K562 (cell line): ENCODE data around the gene PRELID1. TPM values are rescaled to one million over a fixed set of nuclear protein-coding genes. Genes with fewer than 3 reads are reported as not detected.

Experiments
- CSDE1 ChIP-seq, 2 experiments: fragments of 450-650 bp; IDR thresholded peaks; 2 replicates each; pipeline ENCODE4 v1.6.1; 2016; ENCODE audit warnings: mild to moderate bottlenecking in 1 of 2
- FOSL1 ChIP-seq: fragments of 200-800 bp; sonication (Bioruptor generic); conservative IDR thresholded peaks from 2 replicates; pipeline ENCODE4 v1.6.1; 2016; ENCODE audit warnings: missing genetic modification characterization, missing compliant biosample characterization
- MCM7 ChIP-seq, 2 experiments: fragments of 450-650 bp; IDR thresholded peaks; 2 replicates each; pipeline ENCODE4 v1.6.1; 2016 to 2018
- MIER1 ChIP-seq: fragments of 450-650 bp; IDR thresholded peaks from 2 replicates; pipeline ENCODE4 v1.6.1; 2016; ENCODE audit warnings: antibody characterized with exemption, mild to moderate bottlenecking, low read depth
- OTX1 ChIP-seq: fragments of 450-650 bp; formaldehyde crosslinking; IDR thresholded peaks from 2 replicates; pipeline ENCODE4 v1.4.0; 2022; ENCODE audit warnings: mild to moderate bottlenecking
- ZNF584 ChIP-seq: fragments of 200-800 bp; sonication (Bioruptor generic); IDR thresholded peaks from 2 replicates; pipeline ENCODE4 v1.6.1; 2016; ENCODE audit warnings: low read depth, mild to moderate bottlenecking, missing genetic modification characterization, missing compliant biosample characterization
- ZNF76 ChIP-seq: fragments of 250-450 bp; sonication (Bioruptor Pico); IDR thresholded peaks from 2 replicates; pipeline ENCODE4 v1.4.0; 2020; ENCODE audit warnings: mild to moderate bottlenecking, moderate library complexity, borderline replicate concordance
- polyA plus RNA-seq, 8 experiments: library from polyadenylated mRNA; depleted of rRNA in 4 of 8; stranded (reverse) in 5 of 8; unstranded in 3 of 8; fragments of >200 nt; fragmentation: Nextera tagmentation in 2 of 8; fragmentation: Illumina TruSeq in 1 of 8; extraction: Ambion mirVana in 2 of 8; extraction: Trizol in 1 of 8; gene quantifications; 2 replicates each; pipeline versions ENCODE4 v1.2.1 to v1.2.3, GENCODE V29; 2011 to 2014; ENCODE audit warnings: inconsistent platforms in 1 of 8, missing spikeins in 1 of 8
- total RNA-seq, 7 experiments: library from RNA; depleted of rRNA in 6 of 7; stranded (reverse); fragments of >200 nt in 6 of 7; fragmentation: Illumina TruSeq in 2 of 7; extraction: Trizol in 2 of 7; gene quantifications; 2 replicates each; pipeline versions ENCODE4 v1.2.1 to v1.2.3, GENCODE V29; 2011 to 2021; ENCODE audit warnings: low replicate concordance in 1 of 7
- TF ChIP-seq, protein P1 (sequence below): fragments of 450-650 bp; IDR thresholded peaks from 2 replicates; pipeline ENCODE4 v1.6.1; 2016; ENCODE audit warnings: mild to moderate bottlenecking, moderate library complexity

The PRELID1 gene
- total and polyA plus RNA-seq, 9 of the 15 experiments (the other 6 are each of a cell fraction or from before 2014, with no cell fraction given): 40.1 to 484 (median 340) TPM

DNA sequence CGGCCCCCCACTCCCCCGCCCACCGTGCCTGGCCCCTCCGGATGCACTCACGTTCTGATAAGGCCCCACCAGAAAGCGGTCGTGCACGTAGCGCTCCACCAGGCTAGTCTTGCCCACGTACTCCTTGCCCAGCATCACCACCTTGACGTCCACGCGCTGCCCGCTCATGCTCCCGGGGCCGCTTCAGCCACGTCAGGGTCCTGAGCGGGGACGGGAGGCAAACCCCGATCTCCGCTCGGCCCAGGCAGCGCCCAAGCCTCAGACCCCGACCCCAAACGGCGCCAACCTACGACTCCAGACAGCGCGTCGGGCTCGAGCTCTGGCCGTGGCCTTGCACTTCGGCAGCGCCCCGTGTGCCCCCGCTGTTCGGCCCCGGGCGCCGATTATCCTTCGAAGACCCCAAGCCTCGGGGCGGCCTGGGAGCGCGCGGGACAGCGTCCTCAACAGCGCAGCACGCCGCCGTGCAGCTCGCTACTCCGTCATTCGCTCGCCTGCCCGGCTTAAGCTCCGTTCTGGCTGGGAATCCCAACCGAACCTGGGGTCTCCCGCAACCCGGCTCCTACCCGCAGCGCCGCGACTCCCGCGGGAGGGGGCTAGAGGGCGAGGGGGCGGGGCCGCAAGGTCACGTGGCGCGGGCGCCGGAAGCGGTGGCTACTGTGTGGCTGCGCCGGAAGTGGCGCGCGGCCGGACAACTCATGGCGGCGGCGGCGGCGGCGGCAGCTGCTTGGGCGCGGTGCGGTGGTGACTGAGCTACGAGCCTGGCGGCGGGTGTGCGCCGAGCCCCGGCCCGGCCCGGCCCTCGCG, at the start of gene PRELID1, which contains the start of gene RAB24 (continued):
- TF ChIP-seq, protein P1, sequence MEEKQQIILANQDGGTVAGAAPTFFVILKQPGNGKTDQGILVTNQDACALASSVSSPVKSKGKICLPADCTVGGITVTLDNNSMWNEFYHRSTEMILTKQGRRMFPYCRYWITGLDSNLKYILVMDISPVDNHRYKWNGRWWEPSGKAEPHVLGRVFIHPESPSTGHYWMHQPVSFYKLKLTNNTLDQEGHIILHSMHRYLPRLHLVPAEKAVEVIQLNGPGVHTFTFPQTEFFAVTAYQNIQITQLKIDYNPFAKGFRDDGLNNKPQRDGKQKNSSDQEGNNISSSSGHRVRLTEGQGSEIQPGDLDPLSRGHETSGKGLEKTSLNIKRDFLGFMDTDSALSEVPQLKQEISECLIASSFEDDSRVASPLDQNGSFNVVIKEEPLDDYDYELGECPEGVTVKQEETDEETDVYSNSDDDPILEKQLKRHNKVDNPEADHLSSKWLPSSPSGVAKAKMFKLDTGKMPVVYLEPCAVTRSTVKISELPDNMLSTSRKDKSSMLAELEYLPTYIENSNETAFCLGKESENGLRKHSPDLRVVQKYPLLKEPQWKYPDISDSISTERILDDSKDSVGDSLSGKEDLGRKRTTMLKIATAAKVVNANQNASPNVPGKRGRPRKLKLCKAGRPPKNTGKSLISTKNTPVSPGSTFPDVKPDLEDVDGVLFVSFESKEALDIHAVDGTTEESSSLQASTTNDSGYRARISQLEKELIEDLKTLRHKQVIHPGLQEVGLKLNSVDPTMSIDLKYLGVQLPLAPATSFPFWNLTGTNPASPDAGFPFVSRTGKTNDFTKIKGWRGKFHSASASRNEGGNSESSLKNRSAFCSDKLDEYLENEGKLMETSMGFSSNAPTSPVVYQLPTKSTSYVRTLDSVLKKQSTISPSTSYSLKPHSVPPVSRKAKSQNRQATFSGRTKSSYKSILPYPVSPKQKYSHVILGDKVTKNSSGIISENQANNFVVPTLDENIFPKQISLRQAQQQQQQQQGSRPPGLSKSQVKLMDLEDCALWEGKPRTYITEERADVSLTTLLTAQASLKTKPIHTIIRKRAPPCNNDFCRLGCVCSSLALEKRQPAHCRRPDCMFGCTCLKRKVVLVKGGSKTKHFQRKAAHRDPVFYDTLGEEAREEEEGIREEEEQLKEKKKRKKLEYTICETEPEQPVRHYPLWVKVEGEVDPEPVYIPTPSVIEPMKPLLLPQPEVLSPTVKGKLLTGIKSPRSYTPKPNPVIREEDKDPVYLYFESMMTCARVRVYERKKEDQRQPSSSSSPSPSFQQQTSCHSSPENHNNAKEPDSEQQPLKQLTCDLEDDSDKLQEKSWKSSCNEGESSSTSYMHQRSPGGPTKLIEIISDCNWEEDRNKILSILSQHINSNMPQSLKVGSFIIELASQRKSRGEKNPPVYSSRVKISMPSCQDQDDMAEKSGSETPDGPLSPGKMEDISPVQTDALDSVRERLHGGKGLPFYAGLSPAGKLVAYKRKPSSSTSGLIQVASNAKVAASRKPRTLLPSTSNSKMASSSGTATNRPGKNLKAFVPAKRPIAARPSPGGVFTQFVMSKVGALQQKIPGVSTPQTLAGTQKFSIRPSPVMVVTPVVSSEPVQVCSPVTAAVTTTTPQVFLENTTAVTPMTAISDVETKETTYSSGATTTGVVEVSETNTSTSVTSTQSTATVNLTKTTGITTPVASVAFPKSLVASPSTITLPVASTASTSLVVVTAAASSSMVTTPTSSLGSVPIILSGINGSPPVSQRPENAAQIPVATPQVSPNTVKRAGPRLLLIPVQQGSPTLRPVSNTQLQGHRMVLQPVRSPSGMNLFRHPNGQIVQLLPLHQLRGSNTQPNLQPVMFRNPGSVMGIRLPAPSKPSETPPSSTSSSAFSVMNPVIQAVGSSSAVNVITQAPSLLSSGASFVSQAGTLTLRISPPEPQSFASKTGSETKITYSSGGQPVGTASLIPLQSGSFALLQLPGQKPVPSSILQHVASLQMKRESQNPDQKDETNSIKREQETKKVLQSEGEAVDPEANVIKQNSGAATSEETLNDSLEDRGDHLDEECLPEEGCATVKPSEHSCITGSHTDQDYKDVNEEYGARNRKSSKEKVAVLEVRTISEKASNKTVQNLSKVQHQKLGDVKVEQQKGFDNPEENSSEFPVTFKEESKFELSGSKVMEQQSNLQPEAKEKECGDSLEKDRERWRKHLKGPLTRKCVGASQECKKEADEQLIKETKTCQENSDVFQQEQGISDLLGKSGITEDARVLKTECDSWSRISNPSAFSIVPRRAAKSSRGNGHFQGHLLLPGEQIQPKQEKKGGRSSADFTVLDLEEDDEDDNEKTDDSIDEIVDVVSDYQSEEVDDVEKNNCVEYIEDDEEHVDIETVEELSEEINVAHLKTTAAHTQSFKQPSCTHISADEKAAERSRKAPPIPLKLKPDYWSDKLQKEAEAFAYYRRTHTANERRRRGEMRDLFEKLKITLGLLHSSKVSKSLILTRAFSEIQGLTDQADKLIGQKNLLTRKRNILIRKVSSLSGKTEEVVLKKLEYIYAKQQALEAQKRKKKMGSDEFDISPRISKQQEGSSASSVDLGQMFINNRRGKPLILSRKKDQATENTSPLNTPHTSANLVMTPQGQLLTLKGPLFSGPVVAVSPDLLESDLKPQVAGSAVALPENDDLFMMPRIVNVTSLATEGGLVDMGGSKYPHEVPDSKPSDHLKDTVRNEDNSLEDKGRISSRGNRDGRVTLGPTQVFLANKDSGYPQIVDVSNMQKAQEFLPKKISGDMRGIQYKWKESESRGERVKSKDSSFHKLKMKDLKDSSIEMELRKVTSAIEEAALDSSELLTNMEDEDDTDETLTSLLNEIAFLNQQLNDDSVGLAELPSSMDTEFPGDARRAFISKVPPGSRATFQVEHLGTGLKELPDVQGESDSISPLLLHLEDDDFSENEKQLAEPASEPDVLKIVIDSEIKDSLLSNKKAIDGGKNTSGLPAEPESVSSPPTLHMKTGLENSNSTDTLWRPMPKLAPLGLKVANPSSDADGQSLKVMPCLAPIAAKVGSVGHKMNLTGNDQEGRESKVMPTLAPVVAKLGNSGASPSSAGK: peak; percentile 75
- TF ChIP-seq ZNF584 (CRISPR knock-in tag): no peak
- no peak for TF ChIP-seq OTX1
- TF ChIP-seq ZNF76 (CRISPR knock-in tag): 0 out of 2 replicates have a peak, but pooled peaks have one; percentile 63
- 0 out of 2 replicates have a peak, but pooled peaks have one; percentile 46 for TF ChIP-seq FOSL1 (tag)
- TF ChIP-seq MIER1: no peak
- no peak for TF ChIP-seq MCM7 (IDR thresholded peaks at IDR 0.05)
- TF ChIP-seq CSDE1 (IDR thresholded peaks at IDR 0.05): no peak
